ENCODE results near the gene EML1. TPM values are rescaled to one million over a fixed set of nuclear protein-coding genes. Genes with fewer than 3 reads are reported as not detected.

EML1 gene
- total RNA-seq, 2 experiments from 2014 or later = 1.7 TPM

DNA sequence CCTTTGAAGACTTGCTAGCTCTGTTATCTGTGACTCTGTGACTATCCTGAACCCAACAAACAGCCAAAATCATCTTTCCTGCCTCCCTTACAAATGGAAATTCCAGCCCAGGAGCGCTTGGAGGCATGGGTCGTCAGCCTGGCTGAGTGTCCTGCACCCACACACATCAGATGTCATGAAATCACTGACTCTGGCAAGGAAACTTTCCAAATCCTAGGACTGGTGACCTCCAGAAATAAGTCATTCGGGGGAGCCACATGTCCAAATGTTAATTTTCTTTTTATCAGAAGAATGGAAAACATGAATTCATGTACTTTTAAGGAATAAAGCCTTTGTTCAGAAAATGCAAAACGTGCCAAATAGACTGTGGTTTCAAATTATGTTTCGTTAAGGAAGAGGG lies 175.7 kb downstream of the EML1 start:
- ChIA-PET CTCF (interaction anchor here (0.6 to 1.5 kb wide), 3 partner anchors 14 to 1762 kb away, joined by 3 to 4 read pairs (median 3); no protein-coding TSS in a partner anchor), POLR2A (no interaction called here)
- peaks cover 20% of the 10 kb centered on the region for H3K4me1 Mint-ChIP-seq
- peaks cover 3% of the 10 kb centered on the region for H3K36me3 Mint-ChIP-seq (ENCODE audit: low read depth)
- peaks cover 28% of the 10 kb centered on the region for H3K27me3 Mint-ChIP-seq
- H3K9me3 Mint-ChIP-seq (ENCODE audit: low read depth) = no peaks in the 10 kb centered on the region
- H3K27ac Mint-ChIP-seq = no peak overlapping the region
- H3K4me3 Mint-ChIP-seq = no peak overlapping the region
- intact Hi-C loops (cut with DNase I, micrococcal nuclease) = no loop called here
- ATAC-seq = no peak
- DNase-seq = no peak

DNA sequence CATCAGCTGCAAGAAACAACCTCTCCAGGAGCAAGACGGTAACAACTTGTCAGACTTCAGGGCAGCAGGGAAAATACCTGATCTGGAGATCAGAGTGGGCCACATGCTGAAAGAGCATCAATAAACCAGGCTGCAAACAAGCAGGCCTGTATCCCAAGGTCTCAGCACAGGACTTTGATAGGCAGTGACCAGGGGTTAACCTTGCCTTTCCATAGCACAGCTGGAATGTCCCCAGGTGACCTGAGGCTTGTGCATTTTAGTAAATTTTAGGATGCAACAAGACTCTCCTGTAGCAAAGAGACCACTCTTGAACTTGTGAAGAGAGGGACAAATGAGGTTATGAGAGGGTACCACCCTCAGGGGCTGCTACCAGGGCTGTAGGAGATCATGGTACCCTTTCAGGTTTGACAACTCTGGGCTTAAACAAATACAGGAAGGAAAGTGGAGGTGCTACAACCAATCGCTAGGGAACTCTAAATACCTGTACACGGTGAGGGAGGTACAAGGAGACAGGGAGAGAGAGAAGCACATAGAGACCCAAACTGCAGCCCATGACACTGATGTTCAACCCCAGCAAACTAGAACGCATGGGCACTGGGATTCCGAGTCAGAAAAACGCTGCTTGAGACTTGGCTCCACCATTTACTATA lies 176.6 kb downstream of the EML1 start:
- H3K9me3 Mint-ChIP-seq (ENCODE audit: low read depth) = no peaks in the 10 kb centered on the region
- peaks cover 23% of the 10 kb centered on the region for H3K27me3 Mint-ChIP-seq
- intact Hi-C loops (cut with DNase I, micrococcal nuclease) = loop anchor here in 1 of 2 experiments (2.0 kb wide), 1 partner anchor 489 kb away; the partner anchor contains the start of genes CCNK and SETD3
- peaks cover 20% of the 10 kb centered on the region for H3K4me1 Mint-ChIP-seq
- ATAC-seq = no peak
- POLR2A ChIA-PET = interaction anchor here (0.7 kb wide), 1 partner anchor 283 kb away, joined by 3 read pairs; no protein-coding TSS in a partner anchor
- H3K4me3 Mint-ChIP-seq = peak overlapping the region; percentile 98
- CTCF ChIA-PET = interaction anchor here (0.7 to 1.5 kb wide), 2 partner anchors 13 to 600 kb away, joined by 3 to 4 read pairs; no protein-coding TSS in a partner anchor
- DNase-seq = no peak
- no peak overlapping the region for H3K27ac Mint-ChIP-seq
- H3K36me3 Mint-ChIP-seq (ENCODE audit: low read depth) = peaks cover 3% of the 10 kb centered on the region

DNA sequence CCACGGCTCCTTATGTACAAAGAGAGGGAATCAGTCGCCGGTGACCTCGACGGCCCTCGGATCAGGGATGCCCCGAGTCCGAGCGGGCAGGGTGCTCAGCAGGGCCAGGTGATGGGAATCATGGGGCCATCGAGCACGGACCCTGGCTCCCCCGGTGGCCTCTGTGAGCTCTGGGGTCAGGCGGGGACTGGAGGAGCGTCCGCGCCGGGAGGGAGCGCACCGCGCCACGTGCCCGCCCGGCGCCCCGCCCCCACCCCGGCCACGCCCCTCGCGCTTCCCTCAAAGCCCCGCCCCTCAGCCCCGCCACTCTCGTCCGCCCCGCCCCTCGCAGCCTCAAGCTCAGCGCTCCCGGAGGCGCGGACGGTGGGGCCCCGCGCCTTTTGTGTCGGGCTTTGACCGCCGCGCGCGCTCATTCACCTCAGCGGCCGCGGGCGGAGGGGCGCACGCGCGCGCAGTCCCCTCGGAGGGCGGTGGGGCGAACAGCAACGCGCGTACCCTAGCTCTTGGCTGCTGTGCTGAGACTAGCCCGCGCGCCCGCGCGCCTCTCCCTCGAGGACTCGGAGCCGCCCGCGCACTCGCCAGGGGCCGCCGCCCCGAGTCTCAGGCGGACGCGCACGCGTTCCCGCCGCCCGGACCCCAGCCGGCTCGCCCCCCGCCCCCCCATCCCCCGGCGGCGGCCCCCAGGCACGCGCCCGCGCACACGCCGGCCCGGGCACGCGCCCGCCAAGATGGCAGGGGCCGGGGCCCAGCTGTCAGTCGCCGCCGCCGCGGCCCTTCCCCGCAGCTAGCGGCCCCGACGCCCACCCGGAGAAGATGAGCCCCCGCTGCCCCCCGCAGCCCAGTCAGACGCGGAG lies 178.1 kb downstream of the EML1 start:
- H3K4me1 Mint-ChIP-seq = peaks cover 21% of the 10 kb centered on the region
- H3K4me3 Mint-ChIP-seq = peak overlapping the region; percentile 98
- ATAC-seq (peak; percentile 87), DNase-seq (peak; percentile 93)
- H3K27me3 Mint-ChIP-seq = peaks cover 21% of the 10 kb centered on the region
- ChIA-PET CTCF (interaction anchor here (0.6 to 3.5 kb wide), 8 partner anchors 12 to 363 kb away, joined by 3 to 16 read pairs (median 4); no protein-coding TSS in a partner anchor), POLR2A (interaction anchor here (0.6 to 2.8 kb wide), 6 partner anchors 12 to 252 kb away, joined by 3 to 18 read pairs (median 4); partner anchors contain the start of gene EVL)
- intact Hi-C loops (cut with DNase I, micrococcal nuclease) = loop anchor here in 1 of 2 experiments (1.0 to 2.0 kb wide), 10 partner anchors 178 to 491 kb away; partner anchors contain the start of genes CCDC85C, CCNK, CYP46A1 and DEGS2
- H3K36me3 Mint-ChIP-seq (ENCODE audit: low read depth) = peaks cover 3% of the 10 kb centered on the region
- no peaks in the 10 kb centered on the region for H3K9me3 Mint-ChIP-seq (ENCODE audit: low read depth)
- no peak overlapping the region for H3K27ac Mint-ChIP-seq

DNA sequence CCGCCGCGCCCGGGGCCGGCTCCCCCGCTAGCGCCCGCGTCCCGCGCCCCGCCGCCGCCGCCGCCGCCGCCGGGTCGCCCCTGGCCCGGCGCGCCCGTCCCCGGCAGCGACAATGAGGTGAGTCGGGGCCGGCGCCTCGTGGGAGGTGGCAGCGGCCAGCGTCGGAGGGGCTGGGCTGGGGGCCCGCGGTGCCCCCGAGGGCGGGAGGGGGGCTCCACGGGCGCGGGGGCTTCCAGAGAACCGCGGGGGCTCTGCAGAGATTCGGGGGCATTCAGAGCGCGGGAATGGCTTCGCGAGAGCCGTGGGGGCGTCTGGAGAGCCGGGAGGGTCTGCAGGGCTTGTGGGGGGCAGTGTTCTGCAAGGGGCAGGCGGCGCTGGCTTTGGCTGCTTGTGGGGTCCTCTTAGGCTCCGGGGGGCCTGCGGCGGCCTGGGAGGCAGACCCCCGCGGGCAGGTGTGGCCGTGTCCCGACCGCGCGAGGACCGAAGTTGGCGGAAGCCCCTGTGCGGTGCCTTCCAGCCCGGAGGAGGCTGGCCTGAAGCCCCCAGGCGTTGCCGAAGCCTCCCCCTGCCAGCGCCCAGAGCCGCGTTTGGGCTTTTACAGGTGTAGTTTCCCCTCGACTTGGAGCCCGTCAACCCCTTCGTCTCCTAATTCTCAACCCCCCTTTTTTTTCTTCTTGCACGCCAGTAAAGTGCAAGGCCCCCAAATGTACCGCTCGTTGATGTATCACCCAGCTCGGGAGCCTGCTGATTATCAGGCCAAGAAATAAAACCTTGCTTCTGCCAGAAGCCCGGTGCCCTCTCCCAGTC lies 178.9 kb downstream of the EML1 start:
- peaks cover 21% of the 10 kb centered on the region for H3K27me3 Mint-ChIP-seq
- peak overlapping the region; percentile 96 for H3K27ac Mint-ChIP-seq
- H3K9me3 Mint-ChIP-seq (ENCODE audit: low read depth) = no peaks in the 10 kb centered on the region
- DNase-seq (peak; percentile 39), ATAC-seq (peak; percentile 14)
- H3K4me1 Mint-ChIP-seq = peaks cover 26% of the 10 kb centered on the region
- intact Hi-C loops (cut with DNase I, micrococcal nuclease) = loop anchor here in 1 of 2 experiments (1.0 to 2.0 kb wide), 11 partner anchors 97 to 491 kb away; partner anchors contain the start of genes CCDC85C, CCNK, CYP46A1 and DEGS2
- peak overlapping the region; percentile 98 for H3K4me3 Mint-ChIP-seq
- CTCF ChIA-PET = interaction anchor here (0.6 to 3.5 kb wide), 8 partner anchors 10 to 819 kb away, joined by 3 to 16 read pairs (median 6); no protein-coding TSS in a partner anchor
- H3K36me3 Mint-ChIP-seq (ENCODE audit: low read depth) = peaks cover 3% of the 10 kb centered on the region
- POLR2A ChIA-PET = interaction anchor here (0.5 to 2.8 kb wide), 3 partner anchors 78 to 220 kb away, joined by 3 to 18 read pairs (median 6); partner anchors contain the start of gene EVL

DNA sequence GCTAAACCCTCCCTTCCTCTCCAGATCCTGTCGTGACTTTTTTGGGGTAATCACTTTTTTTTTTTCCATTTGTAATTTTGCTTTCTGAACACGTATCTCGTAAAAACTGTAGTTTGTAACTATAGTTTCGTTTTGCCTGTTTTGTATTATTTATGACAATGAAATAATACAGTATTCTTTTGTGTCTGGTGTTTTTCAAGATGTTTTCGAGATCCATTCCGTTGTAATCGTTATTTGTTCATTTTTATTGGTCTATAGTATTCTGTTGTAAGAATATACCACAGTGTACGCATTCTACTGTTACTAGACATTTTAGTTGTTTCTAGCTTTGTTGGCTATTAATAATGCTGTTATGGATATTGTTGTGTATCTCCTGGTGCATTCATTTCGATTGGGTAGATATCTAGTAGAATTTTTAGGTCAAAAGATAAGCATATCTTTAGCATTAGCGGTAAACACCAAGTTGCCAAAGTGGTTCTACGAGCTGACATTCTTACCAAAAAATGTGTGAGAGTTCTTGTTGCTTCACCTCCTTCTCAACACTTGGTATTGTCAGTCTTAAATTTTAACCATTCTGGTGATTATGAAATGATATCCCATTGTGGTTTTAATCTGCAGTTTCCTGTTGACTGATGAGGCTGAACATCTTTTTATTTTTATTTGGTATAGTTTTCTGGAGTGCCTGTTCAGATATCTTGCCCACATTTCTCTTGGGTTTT lies 179.7 kb downstream of the EML1 start:
- H3K27ac Mint-ChIP-seq = peak overlapping the region; percentile 96
- H3K27me3 Mint-ChIP-seq = peaks cover 19% of the 10 kb centered on the region
- peaks cover 26% of the 10 kb centered on the region for H3K4me1 Mint-ChIP-seq
- POLR2A ChIA-PET = interaction anchor here (0.5 to 2.8 kb wide), 2 partner anchors 77 to 93 kb away, joined by 3 to 18 read pairs; partner anchors contain the start of gene EVL
- intact Hi-C loops (cut with DNase I, micrococcal nuclease) = loop anchor here in 1 of 2 experiments (2.0 kb wide), 1 partner anchor 96 kb away; no protein-coding TSS in a partner anchor
- peak overlapping the region; percentile 98 for H3K4me3 Mint-ChIP-seq
- ATAC-seq = peak; percentile 1
- CTCF ChIA-PET = interaction anchor here (0.6 to 3.5 kb wide), 8 partner anchors 9 to 820 kb away, joined by 3 to 16 read pairs (median 5); no protein-coding TSS in a partner anchor
- DNase-seq = no peak
- no peaks in the 10 kb centered on the region for H3K9me3 Mint-ChIP-seq (ENCODE audit: low read depth)
- peaks cover 3% of the 10 kb centered on the region for H3K36me3 Mint-ChIP-seq (ENCODE audit: low read depth)

DNA sequence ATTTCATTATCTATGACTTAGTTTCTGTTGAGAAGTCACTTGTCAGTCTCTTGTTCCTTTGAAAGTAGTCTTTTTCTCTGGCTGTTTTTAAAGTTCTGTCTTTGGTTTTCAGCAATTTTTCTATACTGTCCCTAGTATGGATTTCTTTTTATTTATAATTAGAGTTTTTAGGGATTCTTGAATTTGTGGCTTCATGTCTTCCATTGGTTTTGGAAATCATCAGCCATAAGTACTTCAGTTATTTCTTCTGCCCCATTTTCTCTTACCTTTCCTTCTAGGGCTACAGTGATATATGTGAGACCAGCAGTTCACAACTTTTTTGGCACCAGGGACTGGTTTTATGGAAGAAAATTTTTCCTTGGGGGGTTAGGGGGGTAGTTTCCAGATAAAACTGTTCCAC lies 182.0 kb downstream of the EML1 start:
- POLR2A ChIA-PET = no interaction called here
- intact Hi-C loops (cut with DNase I, micrococcal nuclease) = no loop called here
- ATAC-seq (no peak), DNase-seq (no peak)
- Mint-ChIP-seq H3K27ac (no peak overlapping the region), H3K4me1 (peaks cover 19% of the 10 kb centered on the region), H3K9me3 (ENCODE audit: low read depth) (no peaks in the 10 kb centered on the region), H3K36me3 (ENCODE audit: low read depth) (peaks cover 3% of the 10 kb centered on the region), H3K27me3 (peaks cover 4% of the 10 kb centered on the region), H3K4me3 (no peak overlapping the region)
- CTCF ChIA-PET = interaction anchor here (0.6 to 3.5 kb wide), 4 partner anchors 8 to 217 kb away, joined by 3 to 16 read pairs (median 6); no protein-coding TSS in a partner anchor

DNA sequence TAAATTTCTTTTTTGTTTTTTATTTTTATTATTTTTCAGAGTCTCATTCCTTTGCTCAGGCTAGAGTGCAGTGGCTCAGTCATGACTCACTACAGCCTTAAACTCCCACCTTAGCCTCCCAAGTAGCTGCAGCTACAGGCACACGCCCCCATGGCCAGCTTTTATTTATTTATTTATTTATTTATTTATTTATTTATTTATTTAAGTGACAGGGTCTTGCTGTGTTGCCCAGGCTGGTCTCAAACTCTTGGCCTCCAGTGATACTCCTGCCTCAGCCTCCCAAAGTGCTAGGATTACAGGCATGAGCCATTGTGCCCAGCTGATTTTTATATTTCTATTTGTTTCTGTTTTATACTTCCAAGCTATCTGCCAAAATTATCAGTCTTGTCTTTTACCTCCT lies 182.8 kb downstream of the EML1 start:
- ChIA-PET CTCF (interaction anchor here (0.6 to 2.1 kb wide), 6 partner anchors 128 to 293 kb away, joined by 3 to 10 read pairs (median 4); no protein-coding TSS in a partner anchor), POLR2A (interaction anchor here (0.7 kb wide), 1 partner anchor 335 kb away, joined by 3 read pairs; no protein-coding TSS in a partner anchor)
- no peaks in the 10 kb centered on the region for H3K27me3 Mint-ChIP-seq
- H3K4me1 Mint-ChIP-seq = peaks cover 19% of the 10 kb centered on the region
- no peak overlapping the region for H3K4me3 Mint-ChIP-seq
- H3K9me3 Mint-ChIP-seq (ENCODE audit: low read depth) = no peaks in the 10 kb centered on the region
- DNase-seq = no peak
- peaks cover 3% of the 10 kb centered on the region for H3K36me3 Mint-ChIP-seq (ENCODE audit: low read depth)
- no peak for ATAC-seq
- intact Hi-C loops (cut with DNase I, micrococcal nuclease) = no loop called here
- no peak overlapping the region for H3K27ac Mint-ChIP-seq

DNA sequence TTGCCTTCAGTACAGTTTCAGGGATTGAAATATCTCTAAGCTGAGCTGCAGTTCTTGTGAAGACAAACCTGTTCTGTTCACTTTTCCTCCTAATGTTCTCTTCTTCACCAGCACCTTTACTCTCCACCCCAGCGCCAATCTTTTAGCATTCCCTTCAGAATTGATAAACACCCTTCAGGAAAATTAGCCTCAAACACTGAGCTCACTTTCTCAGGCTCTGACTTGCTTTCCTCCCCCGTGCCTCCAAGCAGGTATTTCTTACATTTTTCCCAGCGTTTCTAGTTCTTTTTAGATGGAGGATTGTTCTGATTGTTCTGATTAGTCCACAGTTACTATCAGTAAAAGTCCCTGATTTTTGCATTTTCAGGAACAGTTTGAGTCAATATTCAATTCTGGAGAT lies 183.5 kb downstream of the EML1 start:
- no peaks in the 10 kb centered on the region for H3K9me3 Mint-ChIP-seq (ENCODE audit: low read depth)
- intact Hi-C loops (cut with DNase I, micrococcal nuclease) = no loop called here
- DNase-seq (no peak), ATAC-seq (no peak)
- no peak overlapping the region for H3K27ac Mint-ChIP-seq
- H3K4me3 Mint-ChIP-seq = no peak overlapping the region
- CTCF ChIA-PET = interaction anchor here (0.6 to 2.1 kb wide), 8 partner anchors 28 to 361 kb away, joined by 3 to 10 read pairs (median 4); no protein-coding TSS in a partner anchor
- H3K4me1 Mint-ChIP-seq = peaks cover 19% of the 10 kb centered on the region
- no peaks in the 10 kb centered on the region for H3K27me3 Mint-ChIP-seq
- peaks cover 3% of the 10 kb centered on the region for H3K36me3 Mint-ChIP-seq (ENCODE audit: low read depth)
- POLR2A ChIA-PET = no interaction called here

DNA sequence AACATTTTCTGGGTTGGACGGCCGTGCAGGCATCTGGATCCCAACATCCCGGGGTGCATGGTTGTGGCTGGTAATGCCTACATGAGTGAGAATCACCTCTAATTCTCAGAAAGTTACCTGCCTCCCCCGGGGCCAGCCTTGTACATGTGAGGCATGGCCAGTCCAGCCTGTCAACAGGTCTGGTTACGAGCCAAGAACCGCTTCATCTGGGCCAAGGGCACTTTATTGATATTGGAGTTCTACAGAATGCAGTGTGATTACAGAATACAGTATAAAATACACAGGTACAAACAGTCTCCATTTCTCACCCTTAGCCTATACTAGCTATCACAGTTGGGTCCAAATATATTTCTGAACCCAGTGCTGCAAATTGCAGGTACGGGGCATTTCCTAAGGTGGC lies 187.1 kb downstream of the EML1 start:
- ATAC-seq = no peak
- Mint-ChIP-seq H3K9me3 (ENCODE audit: low read depth) (no peaks in the 10 kb centered on the region), H3K4me3 (no peak overlapping the region), H3K27me3 (no peaks in the 10 kb centered on the region), H3K36me3 (ENCODE audit: low read depth) (no peaks in the 10 kb centered on the region), H3K27ac (no peak overlapping the region), H3K4me1 (peaks cover 19% of the 10 kb centered on the region)
- ChIA-PET POLR2A (no interaction called here), CTCF (interaction anchor here (0.6 to 4.2 kb wide), 5 partner anchors 26 to 212 kb away, joined by 3 to 50 read pairs (median 5); no protein-coding TSS in a partner anchor)
- no peak for DNase-seq
- intact Hi-C loops (cut with DNase I, micrococcal nuclease) = loop anchor here in 1 of 2 experiments (5.0 kb wide), 1 partner anchor 87 kb away; the partner anchor contains the start of gene EVL

Measured in activated CD4-positive, alpha-beta T cell treated with anti-CD3 and anti-CD28 coated beads for 36 hours (primary cell).